OCI-LY7 (cell line): ENCODE measurements around the gene E2F8. TPM values are rescaled to one million over a fixed set of nuclear protein-coding genes. Genes with fewer than 3 reads are reported as not detected.

Source experiments
- BruUV-seq: library from RNA; stranded (reverse); fragments of 400-500 nt; replicated peaks from 2 replicates; lab custom pipeline; 2021; lab: Mats Ljungman, UMichigan
- CTCF ChIA-PET: fragments of 300-600 bp; sonication (Branson Sonifier 250); formaldehyde crosslinking; loops from one replicate; lab custom pipeline; 2022; ENCODE audit warnings: antibody characterized with exemption; ENCODE audit not compliant: unreplicated experiment; lab: Charles Lee
- POLR2A ChIA-PET: fragments of 300-600 bp; sonication (Branson Sonifier 250); formaldehyde crosslinking; loops from one replicate; lab custom pipeline; 2022; ENCODE audit warnings: antibody characterized with exemption; lab: Charles Lee
- DNase-seq: peaks from one replicate; pipeline ENCODE4 v3.0.0-alpha.2; 2015; ENCODE audit warnings: low spot score
- H2AFZ ChIP-seq: fragments of 200-600 bp; sonication (generic), shearing (Covaris generic); 2 replicates; pipeline ENCODE4 v1.6.1; 2014; ENCODE audit warnings: mild to moderate bottlenecking, antibody characterized with exemption, low read length, moderate library complexity
- H3K27ac ChIP-seq: fragments of 200-600 bp; sonication (generic); 2 replicates; pipeline ENCODE4 v1.5.1; 2014; ENCODE audit warnings: mixed run types, low read depth, mild to moderate bottlenecking, moderate library complexity, low read length, inconsistent platforms; ENCODE audit not compliant: poor library complexity, severe bottlenecking
- H3K36me3 ChIP-seq: fragments of 200-600 bp; sonication (generic); 2 replicates; pipeline ENCODE4 v1.6.1; 2014; ENCODE audit warnings: mild to moderate bottlenecking, antibody characterized with exemption, low read length, moderate library complexity, mixed read lengths; ENCODE audit not compliant: insufficient read depth
- H3K4me1 ChIP-seq: fragments of 200-600 bp; sonication (generic); 2 replicates; pipeline ENCODE4 v1.5.1; 2014; ENCODE audit warnings: mild to moderate bottlenecking, low read length; ENCODE audit not compliant: insufficient read depth, poor library complexity, severe bottlenecking
- H3K4me2 ChIP-seq: fragments of 200-600 bp; sonication (generic); 2 replicates; pipeline ENCODE4 v1.6.1; 2014; ENCODE audit warnings: mild to moderate bottlenecking, low read length
- H3K4me3 ChIP-seq: fragments of 200-600 bp; sonication (generic); 2 replicates; pipeline ENCODE4 v1.5.1; 2014; ENCODE audit warnings: mild to moderate bottlenecking, low read depth, low read length; ENCODE audit not compliant: poor library complexity, severe bottlenecking
- H3K79me2 ChIP-seq: fragments of 200-600 bp; sonication (generic); 2 replicates; pipeline ENCODE4 v1.6.1; 2016; ENCODE audit warnings: low read depth, mild to moderate bottlenecking, low read length, moderate library complexity, mixed read lengths; ENCODE audit not compliant: insufficient read depth
- H3K9me2 ChIP-seq: fragments of 200-600 bp; sonication (generic); 2 replicates; pipeline ENCODE4 v1.6.1; 2016; ENCODE audit warnings: mild to moderate bottlenecking, low read length, mixed read lengths; ENCODE audit not compliant: insufficient read depth
- H3K9me3 ChIP-seq: fragments of 200-600 bp; sonication (generic); 2 replicates; pipeline ENCODE4 v1.6.1; 2014; ENCODE audit warnings: mild to moderate bottlenecking, mixed run types, low read length, mixed read lengths
- H4K20me1 ChIP-seq: fragments of 200-600 bp; sonication (generic); 2 replicates; pipeline ENCODE4 v1.6.1; 2014; ENCODE audit warnings: mild to moderate bottlenecking, antibody characterized with exemption, low read length, moderate library complexity, mixed read lengths; ENCODE audit not compliant: insufficient read depth
- CTCF ChIP-seq: fragments of 200-600 bp; sonication (generic); conservative IDR thresholded peaks from 2 replicates; pipeline ENCODE4 v1.5.1; 2014; ENCODE audit warnings: mild to moderate bottlenecking, antibody characterized with exemption, low read length, moderate library complexity, mixed read lengths
- EZH2phosphoT487 ChIP-seq: fragments of 200-600 bp; sonication (generic); IDR thresholded peaks from 2 replicates; pipeline ENCODE4 v1.6.1; 2018; ENCODE audit warnings: low read depth, borderline replicate concordance, mild to moderate bottlenecking, mixed run types, antibody characterized with exemption, low read length, moderate library complexity, mixed read lengths
- intact Hi-C: fragments of 100-400 bp; cut with micrococcal nuclease; formaldehyde crosslinking; loops from one replicate; pipeline ENCODE4 v1.10.0; 2022; ENCODE audit not compliant: unreplicated experiment
- total RNA-seq, 2 experiments: library from RNA; depleted of rRNA in 1 of 2; stranded (reverse); fragments of >200 nt in 1 of 2; shearing (Covaris generic) in 1 of 2; gene quantifications; 2 replicates each; pipeline ENCODE4 v1.2.3, GENCODE V29; 2014 to 2022

The E2F8 gene
- total RNA-seq, 2 experiments from 2014 or later, result 29.3 to 55.7 TPM

- H4K20me1 ChIP-seq, result no peaks in the 10 kb centered on the region
- H3K36me3 ChIP-seq, result no peaks in the 10 kb centered on the region
- peak; percentile 8 for DNase-seq
- H3K79me2 ChIP-seq, result no peaks in the 10 kb centered on the region
- no peaks in the 10 kb centered on the region for H3K9me2 ChIP-seq
- ChIA-PET CTCF (no interaction called here), POLR2A (no interaction called here)
- H3K4me1 ChIP-seq, result no peaks in the 10 kb centered on the region
- no peak overlapping the region for H3K4me2 ChIP-seq
- H3K27ac ChIP-seq, result no peak overlapping the region
- no peak overlapping the region for H3K4me3 ChIP-seq
- TF ChIP-seq CTCF (peak; percentile 35; the same call in 1 of the 2 replicates), EZH2phosphoT487 (no peak)
- BruUV-seq, result no TSS peak
- intact Hi-C loops, result no loop called here
- no peaks in the 10 kb centered on the region for H3K9me3 ChIP-seq
- H2AFZ ChIP-seq, result no peak overlapping the region
Observed at GRCh38 chr11:19279451-19279850, 38.7 kb upstream of the E2F8 start.

- ChIA-PET POLR2A (interaction anchor here (0.6 kb wide), 2 partner anchors 20 to 60 kb away, joined by 4 to 5 read pairs; no protein-coding TSS in a partner anchor), CTCF (no interaction called here)
- no TSS peak for BruUV-seq
- no peak for TF ChIP-seq EZH2phosphoT487
- no peak for TF ChIP-seq CTCF
- intact Hi-C loops, result no loop called here
- DNase-seq, result no peak
- no peaks in the 10 kb centered on the region for H3K36me3 ChIP-seq
- no peaks in the 10 kb centered on the region for H3K9me3 ChIP-seq
- H3K9me2 ChIP-seq, result no peaks in the 10 kb centered on the region
- H3K4me1 ChIP-seq, result no peaks in the 10 kb centered on the region
- no peak overlapping the region for H3K27ac ChIP-seq
- no peak overlapping the region for H3K4me3 ChIP-seq
- H3K79me2 ChIP-seq, result no peaks in the 10 kb centered on the region
- H2AFZ ChIP-seq, result no peak overlapping the region
- H3K4me2 ChIP-seq, result no peak overlapping the region
- H4K20me1 ChIP-seq, result no peaks in the 10 kb centered on the region
Observed at GRCh38 chr11:19276859-19277808, 36.4 kb upstream of the E2F8 start.

GRCh38 chr11:19275496-19275895 is 34.8 kb upstream of the E2F8 start:
- CTCF ChIA-PET, result no interaction called here

More at GRCh38 chr11:19275496-19275895, 34.8 kb upstream of the E2F8 start:
- no peak overlapping the region for H3K27ac ChIP-seq
- intact Hi-C loops, result no loop called here
- no peak overlapping the region for H3K4me3 ChIP-seq
- H3K4me1 ChIP-seq, result no peaks in the 10 kb centered on the region
- POLR2A ChIA-PET, result no interaction called here
- no peaks in the 10 kb centered on the region for H3K9me3 ChIP-seq
- H3K79me2 ChIP-seq, result no peaks in the 10 kb centered on the region
- no peak overlapping the region for H2AFZ ChIP-seq
- H4K20me1 ChIP-seq, result no peaks in the 10 kb centered on the region
- no TSS peak for BruUV-seq
- H3K9me2 ChIP-seq, result no peaks in the 10 kb centered on the region
- DNase-seq, result no peak
- H3K4me2 ChIP-seq, result no peak overlapping the region
- no peak for TF ChIP-seq CTCF
- TF ChIP-seq EZH2phosphoT487, result no peak
- H3K36me3 ChIP-seq, result no peaks in the 10 kb centered on the region
